Measurements from ENCODE around the gene C9orf152.

- TF ChIP-seq SNAI2 (CRISPR knock-in tag; IDR thresholded peaks at IDR 0.05) (no peak), GLIS3 (CRISPR knock-in tag; IDR thresholded peaks at IDR 0.05) (no peak), ZFP3 (CRISPR knock-in tag; IDR thresholded peaks at IDR 0.05) (no peak), ARNTL (CRISPR knock-in tag; IDR thresholded peaks at IDR 0.05; ENCODE audit: borderline replicate concordance, low read depth) (no peak), ZFP30 (CRISPR knock-in tag; IDR thresholded peaks at IDR 0.05) (no peak), PATZ1 (CRISPR knock-in tag; IDR thresholded peaks at IDR 0.05; ENCODE audit: borderline replicate concordance) (no peak), RARB (CRISPR knock-in tag; IDR thresholded peaks at IDR 0.05) (no peak), CREB5 (CRISPR knock-in tag; IDR thresholded peaks at IDR 0.05; ENCODE audit: low read depth) (no peak), OSR1 (CRISPR knock-in tag; IDR thresholded peaks at IDR 0.05) (no peak), POU6F1 (CRISPR knock-in tag; IDR thresholded peaks at IDR 0.05; ENCODE audit: borderline replicate concordance, low read depth) (no peak), ZNF70 (CRISPR knock-in tag; IDR thresholded peaks at IDR 0.05) (no peak), ESRRG (CRISPR knock-in tag; IDR thresholded peaks at IDR 0.05) (no peak), PPARA (CRISPR knock-in tag; IDR thresholded peaks at IDR 0.05; ENCODE audit: borderline replicate concordance) (no peak)
Observed at GRCh38 chr9:110152704-110153374, 55.1 kb downstream of the C9orf152 start.

Measured in SK-N-SH treated with all-trans-retinoic acid at 6 μM for 48 hours (cell line).